Measurements from ENCODE around the gene ARHGEF17. TPM values are rescaled to one million over a fixed set of nuclear protein-coding genes. Genes with fewer than 3 reads are reported as not detected.

The ARHGEF17 gene
- total RNA-seq, 1 donor, result 65.4 TPM

DNA sequence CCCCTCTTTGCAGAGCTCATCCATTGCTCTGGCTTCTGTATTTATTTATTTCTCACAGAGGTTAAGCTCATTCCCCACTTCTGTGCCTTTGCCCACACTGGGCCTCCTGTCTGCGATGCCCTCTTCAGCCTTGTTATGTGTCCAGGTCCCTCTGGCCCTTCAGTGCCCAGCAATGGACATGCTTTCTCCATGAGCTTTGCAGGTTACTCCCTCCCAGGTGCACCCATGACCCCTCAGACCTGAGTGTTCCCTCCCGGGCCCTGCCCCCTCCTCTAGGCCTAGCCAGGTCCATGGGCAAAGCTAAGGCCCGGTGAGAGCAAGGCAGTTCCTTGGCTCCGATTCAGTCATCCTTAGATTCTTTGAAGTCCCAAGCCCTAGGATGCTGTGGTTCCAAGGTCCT is 17.5 kb upstream of the ARHGEF17 start:
- DNase-seq (ENCODE audit: low read depth in 2 of 3, low spot score in 2 of 3), result no peak

DNA sequence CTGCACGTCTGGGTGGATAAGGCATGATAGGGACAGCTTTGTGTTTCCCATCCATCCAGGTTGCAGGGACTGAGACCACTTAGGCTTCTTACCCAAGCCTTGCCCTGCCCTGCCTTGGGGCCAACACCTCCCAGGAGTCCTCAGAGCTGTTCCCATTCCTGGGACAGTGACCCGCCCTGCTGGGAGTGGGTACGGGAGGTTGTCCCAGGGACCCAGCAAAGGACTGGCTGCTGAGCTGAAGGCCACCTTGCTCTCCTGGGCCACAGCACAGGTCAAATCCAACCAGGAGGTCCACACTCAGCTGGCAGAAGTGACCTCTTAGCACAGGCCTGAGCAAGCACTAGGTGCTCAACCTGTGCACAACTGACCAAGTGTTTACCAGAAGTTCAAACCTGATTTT is 16.9 kb upstream of the ARHGEF17 start:
- no peak for DNase-seq (ENCODE audit: low read depth in 2 of 3, low spot score in 2 of 3)

DNA sequence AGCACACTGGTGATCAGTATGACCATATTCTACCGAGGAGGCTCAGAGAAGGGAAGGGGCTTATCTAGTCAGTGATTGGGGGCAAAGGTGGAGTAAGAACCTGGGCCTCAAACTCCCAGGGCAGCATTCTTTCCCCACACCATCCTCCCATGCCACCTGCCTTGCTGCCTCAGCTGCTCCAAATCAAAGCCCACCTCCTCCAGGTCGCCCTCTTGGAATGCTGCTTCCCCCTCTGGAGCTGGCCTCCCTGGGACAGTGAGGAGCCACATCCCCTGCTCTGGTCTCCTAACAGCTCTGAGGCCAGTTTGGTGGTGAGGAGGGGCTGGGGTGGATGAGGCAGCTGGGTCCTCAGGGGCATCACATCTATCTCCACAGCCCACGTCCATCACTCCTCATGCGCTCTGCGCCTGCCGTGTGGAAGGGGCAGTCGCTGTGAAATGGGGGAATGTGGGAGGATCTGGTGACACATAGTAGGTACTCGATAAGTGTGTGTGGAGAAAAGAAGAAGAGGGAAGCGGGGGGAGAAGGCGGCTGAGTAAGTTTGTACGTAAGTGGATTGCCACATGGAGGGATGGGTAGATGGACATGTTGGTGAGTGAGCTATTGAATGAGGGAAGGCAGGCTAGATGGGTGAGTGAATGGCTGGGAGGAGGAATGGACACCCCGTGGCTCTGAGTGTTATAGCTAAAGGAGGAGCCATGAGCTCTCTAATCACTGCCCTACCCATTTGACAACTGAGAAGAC is 16.1 kb upstream of the ARHGEF17 start:
- DNase-seq (ENCODE audit: low read depth in 2 of 3, low spot score in 2 of 3), result no peak

DNA sequence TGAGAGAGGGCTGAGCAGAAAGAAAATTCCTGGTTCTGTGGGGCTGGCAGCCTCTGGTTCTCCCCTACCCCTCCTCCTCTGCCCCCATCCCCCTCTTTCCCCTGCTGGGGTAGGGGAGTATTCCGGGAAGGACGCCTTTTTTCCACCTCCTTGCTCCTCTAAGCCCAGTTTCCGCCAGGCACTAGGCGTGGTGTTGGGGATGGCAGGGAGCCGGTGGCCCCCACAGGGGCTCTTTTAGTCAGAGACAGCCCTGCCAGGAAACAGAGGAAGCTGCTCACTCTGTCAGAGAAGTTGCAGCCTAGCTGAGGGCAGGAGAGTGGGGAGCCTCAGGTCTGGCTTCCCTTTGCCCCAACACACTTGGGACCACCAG is 15.6 kb upstream of the ARHGEF17 start:
- DNase-seq (ENCODE audit: low read depth in 2 of 3, low spot score in 2 of 3), result no peak

DNA sequence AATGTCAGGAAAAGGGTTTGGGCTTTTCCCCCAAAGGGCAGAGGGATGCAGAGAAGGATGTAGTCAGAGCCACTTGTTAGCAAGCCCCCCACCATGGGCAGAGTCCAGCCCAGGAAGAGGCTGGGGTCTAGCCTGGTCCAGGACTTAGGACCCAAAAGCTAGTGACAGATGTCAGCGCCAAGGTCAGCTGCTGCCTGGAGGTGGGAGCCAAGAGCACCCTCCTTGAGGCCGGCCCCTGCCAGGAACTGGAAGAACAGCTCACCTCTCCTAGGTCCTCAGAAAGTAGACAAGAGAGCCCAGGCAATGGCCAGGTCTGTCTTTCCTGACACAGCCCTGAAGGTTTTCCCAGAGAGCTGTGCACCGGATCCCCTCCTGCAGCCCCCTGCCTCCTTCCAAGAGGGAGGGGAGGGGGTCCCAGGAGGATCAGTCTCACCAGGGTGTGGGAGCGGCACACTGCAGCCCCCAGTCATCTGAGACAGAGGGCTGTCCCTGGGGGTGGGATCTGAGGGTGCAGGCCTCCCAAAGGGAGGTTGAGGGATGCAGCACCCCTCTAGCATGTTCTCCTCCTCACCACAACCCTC is 14.6 kb upstream of the ARHGEF17 start:
- DNase-seq (ENCODE audit: low read depth in 2 of 3, low spot score in 2 of 3), result no peak

DNA sequence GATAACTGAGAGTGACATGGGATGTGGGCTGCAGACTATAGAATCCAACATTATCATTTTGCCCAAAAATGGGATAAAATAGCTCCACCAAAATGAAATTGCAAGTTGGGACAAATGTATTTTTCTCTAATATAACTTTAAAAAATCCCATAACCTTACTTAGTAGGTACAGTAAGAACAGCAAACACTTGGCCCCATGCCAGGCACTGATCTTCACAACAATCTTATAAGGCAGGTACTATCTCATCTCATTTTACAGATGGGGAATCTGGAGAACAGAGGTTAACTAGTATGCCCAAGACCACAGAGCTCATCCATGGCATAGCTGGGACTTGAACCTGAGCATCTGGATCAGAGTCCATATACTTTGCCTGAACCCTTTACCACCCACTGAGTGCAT is 13.5 kb upstream of the ARHGEF17 start:
- DNase-seq (ENCODE audit: low read depth in 2 of 3, low spot score in 2 of 3), result no peak

DNA sequence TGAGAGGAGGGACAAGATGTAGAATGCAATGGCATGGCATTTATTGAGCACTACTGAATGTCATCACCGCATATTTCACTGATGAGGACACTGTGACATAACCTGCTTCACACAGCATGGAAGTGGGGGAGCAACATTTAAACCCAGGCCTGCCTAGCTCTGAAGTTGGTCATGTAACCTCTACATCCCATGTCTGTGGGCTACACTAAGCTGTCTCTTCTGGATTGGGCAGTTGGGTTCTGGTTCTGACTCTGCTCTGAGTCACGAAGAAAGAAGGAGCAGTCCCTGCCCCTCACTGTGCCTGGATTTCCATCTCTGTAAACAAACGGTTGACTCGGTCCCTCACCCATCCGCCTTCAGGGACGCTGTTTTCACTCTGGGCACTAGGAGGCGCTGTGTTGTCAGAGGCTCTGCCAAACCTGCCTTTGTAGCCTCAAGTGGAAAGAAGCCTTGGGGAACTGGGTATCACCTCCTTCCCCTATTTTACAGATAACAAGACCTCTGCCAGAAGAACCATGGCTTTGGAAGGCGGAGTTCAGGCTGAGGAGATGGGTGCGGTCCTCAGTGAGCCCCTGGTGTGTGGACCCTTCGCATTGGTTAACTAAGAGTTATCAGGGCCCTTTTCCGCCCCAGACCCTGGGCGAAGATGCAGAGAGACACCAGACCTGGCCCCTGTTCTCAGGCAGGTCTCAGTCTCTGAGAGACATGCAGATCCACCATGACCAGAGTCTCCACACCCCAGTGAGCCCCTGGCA is 12.7 kb upstream of the ARHGEF17 start:
- DNase-seq (ENCODE audit: low read depth in 2 of 3, low spot score in 2 of 3), result peak in 2 of 3 donors; percentile 73 to 91

DNA sequence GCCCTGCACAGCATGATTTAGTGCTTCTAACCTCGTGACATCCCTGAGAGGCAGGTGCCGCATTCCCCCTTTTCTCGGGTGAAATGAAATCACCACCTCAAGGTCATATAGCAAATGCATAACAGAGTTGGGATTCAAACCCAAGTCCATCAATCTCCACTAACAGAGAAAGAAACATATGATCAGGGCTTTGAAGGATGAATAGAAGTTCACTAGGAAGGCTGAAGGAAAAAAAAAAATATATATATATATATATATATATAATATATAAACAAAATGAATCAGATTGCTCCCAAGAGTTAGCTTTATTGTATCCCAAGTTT is 12.1 kb upstream of the ARHGEF17 start:
- DNase-seq (ENCODE audit: low read depth in 2 of 3, low spot score in 2 of 3), result no peak

DNA sequence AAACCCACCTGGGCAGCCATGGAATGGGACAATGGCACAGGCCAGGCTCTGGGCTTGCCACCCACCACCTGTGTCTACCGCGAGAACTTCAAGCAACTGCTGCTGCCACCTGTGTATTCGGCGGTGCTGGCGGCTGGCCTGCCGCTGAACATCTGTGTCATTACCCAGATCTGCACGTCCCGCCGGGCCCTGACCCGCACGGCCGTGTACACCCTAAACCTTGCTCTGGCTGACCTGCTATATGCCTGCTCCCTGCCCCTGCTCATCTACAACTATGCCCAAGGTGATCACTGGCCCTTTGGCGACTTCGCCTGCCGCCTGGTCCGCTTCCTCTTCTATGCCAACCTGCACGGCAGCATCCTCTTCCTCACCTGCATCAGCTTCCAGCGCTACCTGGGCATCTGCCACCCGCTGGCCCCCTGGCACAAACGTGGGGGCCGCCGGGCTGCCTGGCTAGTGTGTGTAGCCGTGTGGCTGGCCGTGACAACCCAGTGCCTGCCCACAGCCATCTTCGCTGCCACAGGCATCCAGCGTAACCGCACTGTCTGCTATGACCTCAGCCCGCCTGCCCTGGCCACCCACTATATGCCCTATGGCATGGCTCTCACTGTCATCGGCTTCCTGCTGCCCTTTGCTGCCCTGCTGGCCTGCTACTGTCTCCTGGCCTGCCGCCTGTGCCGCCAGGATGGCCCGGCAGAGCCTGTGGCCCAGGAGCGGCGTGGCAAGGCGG is 11.4 kb upstream of the ARHGEF17 start:
- DNase-seq (ENCODE audit: low read depth in 2 of 3, low spot score in 2 of 3), result no peak

DNA sequence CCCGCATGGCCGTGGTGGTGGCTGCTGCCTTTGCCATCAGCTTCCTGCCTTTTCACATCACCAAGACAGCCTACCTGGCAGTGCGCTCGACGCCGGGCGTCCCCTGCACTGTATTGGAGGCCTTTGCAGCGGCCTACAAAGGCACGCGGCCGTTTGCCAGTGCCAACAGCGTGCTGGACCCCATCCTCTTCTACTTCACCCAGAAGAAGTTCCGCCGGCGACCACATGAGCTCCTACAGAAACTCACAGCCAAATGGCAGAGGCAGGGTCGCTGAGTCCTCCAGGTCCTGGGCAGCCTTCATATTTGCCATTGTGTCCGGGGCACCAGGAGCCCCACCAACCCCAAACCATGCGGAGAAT is 10.9 kb upstream of the ARHGEF17 start:
- DNase-seq (ENCODE audit: low read depth in 2 of 3, low spot score in 2 of 3), result no peak

DNA sequence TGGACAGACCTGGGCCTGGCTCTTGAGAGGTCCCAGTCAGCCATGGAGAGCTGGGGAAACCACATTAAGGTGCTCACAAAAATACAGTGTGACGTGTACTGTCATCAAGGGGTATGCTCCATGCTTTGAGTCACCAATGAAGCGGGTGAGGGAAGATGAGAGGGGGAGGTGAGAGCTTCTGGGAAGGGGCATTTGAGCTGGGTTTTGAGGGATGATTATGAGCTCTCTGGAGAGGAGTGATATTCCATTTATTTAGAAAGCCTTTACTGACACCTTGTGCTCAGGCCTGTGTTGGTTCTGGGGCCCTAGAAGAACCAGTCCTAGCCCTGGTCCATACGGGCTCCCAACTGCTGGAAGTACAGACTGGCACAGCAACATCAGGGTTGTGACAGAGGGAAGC is 10.4 kb upstream of the ARHGEF17 start:
- DNase-seq (ENCODE audit: low read depth in 2 of 3, low spot score in 2 of 3), result no peak

DNA sequence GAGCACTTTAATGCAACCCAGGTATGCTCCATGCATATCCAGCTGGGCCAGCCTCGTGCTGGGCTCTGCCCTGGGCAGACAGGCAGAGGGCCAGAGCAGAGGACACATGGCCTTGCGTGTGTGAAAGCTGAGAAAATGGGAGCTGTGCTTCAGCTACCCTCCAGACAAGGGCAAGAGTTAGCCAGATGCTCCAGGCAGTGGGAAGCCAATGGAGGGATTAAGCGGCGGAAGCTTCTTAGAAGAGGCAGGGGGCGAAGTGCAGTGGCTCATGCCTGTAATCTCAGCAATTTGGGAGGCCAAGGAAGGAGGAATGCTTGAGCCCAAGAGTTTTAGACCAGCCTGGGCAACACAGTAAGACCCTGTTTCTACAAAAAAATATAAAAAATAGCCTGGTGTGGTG is 9.8 kb upstream of the ARHGEF17 start:
- no peak for DNase-seq (ENCODE audit: low read depth in 2 of 3, low spot score in 2 of 3)

DNA sequence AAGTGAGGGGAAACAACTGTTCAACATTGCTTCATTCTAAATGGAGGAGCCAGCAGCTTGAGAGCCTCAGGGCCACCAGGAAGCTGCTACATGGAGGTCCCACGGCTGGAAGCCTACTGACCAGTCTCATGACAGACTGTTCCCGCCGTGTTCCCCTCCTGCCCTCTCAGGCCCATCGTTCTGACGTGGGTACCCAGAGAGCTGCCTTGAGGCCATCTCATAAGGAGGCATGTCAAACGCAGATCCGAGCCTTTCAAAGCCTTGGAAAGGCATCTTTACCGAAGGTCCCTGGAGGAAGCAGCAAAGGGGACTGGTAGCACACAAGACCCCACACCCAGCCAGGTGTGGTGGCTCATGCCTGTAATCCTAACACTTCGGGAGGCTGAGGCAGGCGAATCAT is 8.3 kb upstream of the ARHGEF17 start:
- no peak for DNase-seq (ENCODE audit: low read depth in 2 of 3, low spot score in 2 of 3)

DNA sequence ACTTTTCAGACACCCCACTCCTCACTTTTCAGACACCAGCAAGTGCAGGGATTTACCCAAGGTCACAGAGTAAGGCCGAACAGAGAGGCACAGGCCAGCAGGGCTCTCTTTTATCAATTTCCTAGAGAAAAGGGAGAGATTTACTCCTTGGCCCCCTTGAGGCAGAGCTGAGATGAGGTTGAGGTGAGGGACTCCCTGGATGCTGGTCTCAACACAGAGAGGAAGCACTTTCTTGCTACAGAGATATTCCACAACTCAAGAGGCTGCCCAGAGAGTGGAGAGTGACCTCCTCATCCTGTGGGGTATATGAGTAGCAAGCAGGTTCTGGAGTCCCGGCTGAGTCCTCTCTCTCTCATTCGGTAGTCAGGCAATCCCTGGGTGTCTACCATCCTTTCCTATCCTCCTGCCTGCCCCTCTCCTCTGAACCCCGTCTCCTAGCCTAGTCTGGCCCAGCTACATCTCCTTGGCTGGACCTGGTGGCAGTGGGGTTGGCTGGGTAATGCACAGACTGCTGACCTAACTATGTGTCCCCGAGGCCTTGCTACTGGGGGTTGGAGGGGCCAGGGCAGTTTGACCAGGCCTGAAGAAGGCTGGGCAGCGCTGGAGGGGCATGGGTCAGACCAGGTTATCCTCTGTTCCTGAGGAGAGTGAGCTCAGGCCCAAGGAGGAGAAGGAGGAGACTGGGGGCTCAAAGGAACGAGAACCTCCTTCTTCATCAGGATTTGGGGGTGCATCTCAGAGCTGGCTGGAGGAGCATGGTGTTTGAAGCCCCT is 1.8 kb upstream of the ARHGEF17 start:
- DNase-seq (ENCODE audit: low read depth in 2 of 3, low spot score in 2 of 3), result peak in 1 of 3 donors; percentile 39

DNA sequence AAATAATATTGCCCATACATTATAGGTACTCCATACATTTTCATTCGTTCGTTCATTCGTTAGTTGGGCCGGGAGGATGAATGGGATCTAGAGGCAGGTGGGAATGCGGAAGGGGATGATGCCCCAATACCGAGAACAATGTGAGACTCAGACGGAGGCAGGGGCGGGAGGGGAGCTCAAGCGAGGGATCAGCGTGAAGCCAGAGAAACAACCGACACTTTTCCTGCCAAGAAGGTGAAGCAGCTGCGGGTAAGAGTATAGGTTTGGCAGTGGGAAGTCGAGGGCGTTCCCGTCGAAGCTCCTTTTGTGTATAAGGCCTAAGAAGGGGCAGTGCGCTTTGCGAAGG is 1.1 kb upstream of the ARHGEF17 start:
- DNase-seq (ENCODE audit: low read depth in 2 of 3, low spot score in 2 of 3), result no peak

DNA sequence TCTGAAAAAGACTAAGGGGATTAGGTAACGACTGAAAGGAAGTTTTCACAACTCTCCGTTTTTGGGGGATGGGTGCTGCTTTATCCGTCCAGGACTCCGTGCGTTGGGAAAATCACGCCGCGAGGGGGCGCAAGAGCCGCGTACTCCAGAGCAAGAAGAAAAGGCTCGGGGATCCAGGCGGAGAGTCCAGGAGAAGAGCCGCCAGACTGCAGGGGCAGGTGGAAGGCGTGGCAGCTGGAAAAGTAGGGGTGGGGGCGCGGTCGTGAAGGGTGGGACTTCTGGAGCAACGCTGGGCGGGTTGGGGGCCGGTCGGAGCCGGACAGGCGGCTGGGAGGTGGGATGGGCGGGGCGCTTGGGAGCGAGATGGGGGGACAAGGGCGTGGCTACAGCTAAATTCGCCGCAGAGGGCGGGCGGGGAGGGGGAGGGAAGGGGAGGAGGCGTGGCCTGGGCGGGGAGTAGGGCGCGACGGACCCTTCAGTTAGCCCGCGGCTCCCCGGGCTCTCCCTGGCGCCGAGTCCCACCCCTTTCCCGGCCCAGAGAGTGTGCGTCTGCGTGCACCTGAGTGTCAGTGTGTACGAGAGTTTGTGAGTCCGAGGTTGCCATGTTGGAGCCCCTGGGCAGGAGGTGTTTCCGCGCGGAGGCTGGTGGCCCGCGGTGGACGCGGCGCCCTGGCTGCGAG is 613 bp upstream of the ARHGEF17 start:
- DNase-seq (ENCODE audit: low read depth in 2 of 3, low spot score in 2 of 3), result peak; percentile 74 to 97 (median 95)

DNA sequence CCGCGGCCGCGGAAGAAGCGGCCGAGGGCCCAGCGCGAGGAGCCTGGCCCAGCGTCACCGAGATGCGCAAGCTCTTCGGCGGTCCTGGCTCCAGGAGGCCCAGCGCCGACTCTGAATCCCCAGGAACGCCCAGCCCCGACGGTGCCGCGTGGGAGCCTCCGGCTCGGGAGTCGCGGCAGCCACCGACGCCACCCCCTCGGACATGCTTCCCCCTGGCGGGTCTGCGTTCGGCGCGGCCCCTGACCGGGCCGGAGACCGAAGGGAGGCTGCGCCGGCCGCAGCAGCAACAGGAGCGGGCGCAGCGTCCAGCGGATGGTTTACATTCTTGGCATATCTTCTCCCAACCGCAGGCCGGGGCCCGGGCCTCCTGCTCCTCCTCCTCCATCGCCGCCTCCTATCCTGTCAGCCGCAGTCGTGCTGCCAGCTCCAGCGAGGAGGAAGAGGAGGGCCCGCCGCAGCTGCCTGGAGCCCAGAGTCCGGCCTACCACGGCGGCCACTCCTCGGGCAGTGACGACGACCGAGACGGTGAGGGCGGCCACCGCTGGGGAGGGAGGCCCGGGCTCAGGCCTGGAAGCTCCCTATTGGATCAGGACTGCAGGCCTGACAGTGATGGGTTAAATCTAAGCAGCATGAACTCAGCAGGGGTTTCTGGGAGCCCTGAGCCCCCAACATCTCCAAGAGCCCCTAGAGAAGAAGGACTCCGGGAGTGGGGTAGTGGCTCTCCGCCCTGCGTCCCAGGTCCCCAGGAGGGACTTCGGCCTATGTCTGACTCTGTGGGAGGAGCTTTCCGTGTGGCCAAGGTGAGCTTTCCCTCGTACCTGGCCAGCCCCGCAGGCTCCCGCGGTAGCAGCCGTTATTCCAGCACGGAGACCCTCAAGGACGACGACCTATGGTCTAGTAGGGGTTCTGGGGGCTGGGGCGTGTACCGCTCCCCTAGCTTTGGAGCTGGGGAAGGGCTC is 1.2 kb downstream of the ARHGEF17 start:
- DNase-seq (ENCODE audit: low read depth in 2 of 3, low spot score in 2 of 3), result no peak

DNA sequence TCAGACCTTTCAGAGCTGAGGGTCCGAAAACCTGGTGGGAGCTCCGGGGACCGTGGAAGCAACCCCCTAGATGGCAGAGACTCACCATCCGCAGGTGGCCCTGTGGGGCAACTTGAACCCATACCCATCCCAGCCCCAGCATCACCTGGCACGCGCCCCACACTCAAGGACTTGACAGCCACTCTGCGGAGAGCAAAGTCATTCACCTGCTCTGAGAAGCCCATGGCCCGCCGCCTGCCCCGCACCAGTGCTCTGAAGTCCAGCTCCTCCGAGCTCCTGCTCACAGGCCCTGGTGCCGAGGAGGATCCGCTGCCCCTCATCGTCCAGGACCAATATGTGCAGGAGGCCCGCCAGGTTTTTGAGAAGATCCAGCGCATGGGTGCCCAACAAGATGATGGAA is 2.0 kb downstream of the ARHGEF17 start:
- DNase-seq (ENCODE audit: low read depth in 2 of 3, low spot score in 2 of 3), result no peak

DNA sequence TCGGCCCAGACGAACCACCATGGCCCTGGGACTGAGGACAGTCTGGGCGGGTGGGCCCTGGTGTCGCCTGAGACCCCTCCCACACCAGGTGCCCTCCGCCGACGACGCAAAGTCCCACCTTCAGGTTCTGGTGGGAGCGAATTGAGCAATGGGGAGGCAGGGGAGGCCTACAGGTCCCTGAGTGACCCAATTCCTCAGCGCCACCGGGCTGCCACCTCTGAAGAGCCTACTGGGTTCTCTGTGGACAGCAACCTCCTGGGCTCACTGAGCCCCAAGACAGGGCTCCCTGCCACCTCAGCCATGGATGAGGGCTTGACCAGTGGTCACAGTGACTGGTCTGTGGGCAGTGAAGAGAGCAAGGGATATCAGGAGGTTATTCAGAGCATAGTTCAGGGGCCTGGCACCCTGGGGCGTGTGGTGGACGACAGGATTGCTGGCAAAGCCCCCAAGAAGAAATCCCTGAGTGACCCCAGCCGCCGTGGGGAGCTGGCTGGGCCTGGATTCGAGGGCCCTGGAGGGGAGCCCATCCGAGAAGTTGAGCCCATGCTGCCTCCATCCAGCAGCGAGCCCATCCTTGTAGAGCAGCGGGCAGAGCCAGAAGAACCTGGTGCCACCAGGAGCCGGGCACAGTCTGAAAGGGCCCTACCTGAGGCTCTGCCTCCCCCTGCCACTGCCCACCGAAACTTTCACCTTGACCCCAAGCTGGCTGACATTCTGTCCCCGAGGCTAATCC is 2.8 kb downstream of the ARHGEF17 start:
- DNase-seq (ENCODE audit: low read depth in 2 of 3, low spot score in 2 of 3), result no peak

All from hematopoietic multipotent progenitor cell (in vitro differentiated cells).